ENCODE data around the gene FRMD4A.
"Not testable (repeated sequence)": the region's sequence is repeated elsewhere in the genome, so short reads cannot be mapped to it uniquely, and the experiment has no call there.

The FRMD4A gene

DNA sequence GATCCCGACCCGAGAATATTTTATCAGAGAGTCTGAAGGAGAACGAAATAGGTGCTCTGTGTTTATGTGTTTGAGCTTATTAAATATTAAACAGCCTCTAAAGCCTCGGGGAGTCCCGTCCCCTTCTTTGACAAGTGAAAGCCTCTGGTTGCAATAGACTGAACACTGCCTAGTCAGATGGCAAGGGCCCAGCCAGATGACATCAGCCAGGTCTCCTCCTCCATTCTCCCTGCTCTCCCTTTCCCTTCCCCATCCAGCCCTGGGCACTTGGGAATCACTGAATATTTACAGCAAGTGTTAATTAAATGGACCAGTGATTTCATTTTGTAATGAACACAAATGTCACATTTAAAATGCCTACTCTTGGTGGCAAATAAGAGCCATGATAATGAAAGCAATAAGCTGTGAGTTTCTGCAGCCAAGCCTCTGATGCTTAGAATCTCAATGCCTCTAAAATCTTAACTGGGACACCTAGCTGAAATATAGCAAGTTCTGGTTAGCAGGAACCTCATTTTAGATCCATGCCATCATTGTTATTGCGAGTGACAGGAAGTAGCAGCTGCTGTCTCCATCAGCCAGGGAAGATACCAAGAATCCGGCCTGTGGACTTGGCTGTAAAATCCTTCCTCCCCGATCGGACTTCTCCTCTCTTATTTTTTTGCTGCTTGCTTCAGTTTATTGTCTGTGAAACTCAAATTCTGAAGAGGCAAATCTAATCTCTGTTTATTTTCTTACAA is 541.8 kb downstream of the FRMD4A start:
- DNase-seq (ENCODE audit: low read depth in 2 of 2) = no peak

DNA sequence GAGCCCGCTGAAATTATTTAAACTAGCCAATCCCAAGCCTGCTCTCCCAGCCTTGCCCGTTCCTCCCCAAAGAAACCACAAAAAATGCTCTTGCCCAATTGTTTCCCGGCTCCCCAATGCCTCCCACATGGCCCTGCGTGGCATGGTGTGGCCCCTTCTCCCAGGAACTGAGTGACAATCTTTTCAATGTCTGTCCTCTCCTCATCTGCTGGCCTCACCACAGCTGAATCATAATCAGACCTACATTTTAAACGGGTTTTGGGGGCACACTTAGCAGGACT is 542.5 kb downstream of the FRMD4A start:
- DNase-seq (ENCODE audit: low read depth in 2 of 2) = no peak

DNA sequence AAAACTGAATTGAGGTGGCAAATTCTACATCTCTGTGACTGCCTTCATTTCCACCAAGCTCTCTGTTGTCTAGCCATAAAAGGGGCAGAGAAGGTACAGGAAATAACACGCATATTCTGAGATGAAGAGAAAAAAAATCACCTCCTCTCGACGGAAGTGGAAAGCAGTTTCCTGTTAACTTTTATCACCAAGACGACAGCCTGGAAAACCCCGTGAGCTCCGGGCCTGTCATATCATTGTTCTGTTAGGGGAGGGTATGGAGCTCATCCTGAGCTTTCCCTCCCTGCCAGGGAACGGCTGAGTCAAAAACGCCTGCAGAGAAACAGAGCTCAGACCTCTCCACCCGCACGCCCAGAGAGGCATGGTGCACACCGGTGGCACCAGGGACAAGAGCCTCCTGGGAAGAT is 543.7 kb downstream of the FRMD4A start:
- peak; percentile 50 to 59 for DNase-seq (ENCODE audit: low read depth in 2 of 2)

DNA sequence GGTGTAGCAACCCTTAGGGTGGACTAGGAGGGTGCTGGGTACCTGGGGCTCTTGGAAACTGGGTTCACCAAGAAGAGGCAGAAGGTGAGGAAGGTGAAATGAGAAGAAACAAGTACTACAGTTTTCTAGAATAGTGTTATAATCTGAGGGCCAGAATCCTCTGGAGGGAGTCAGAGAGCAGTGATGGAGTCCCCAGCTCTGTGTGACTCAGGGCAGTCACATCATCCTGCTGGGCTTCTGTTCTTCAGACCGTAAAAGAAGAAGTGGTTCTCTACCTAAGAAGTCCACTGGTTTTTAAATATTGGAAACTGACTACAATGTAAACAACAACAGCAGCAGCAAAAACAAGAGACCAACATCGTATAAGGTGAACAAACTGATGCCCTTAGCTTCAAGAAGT is 546.7 kb downstream of the FRMD4A start:
- no peak for DNase-seq (ENCODE audit: low read depth in 2 of 2)

DNA sequence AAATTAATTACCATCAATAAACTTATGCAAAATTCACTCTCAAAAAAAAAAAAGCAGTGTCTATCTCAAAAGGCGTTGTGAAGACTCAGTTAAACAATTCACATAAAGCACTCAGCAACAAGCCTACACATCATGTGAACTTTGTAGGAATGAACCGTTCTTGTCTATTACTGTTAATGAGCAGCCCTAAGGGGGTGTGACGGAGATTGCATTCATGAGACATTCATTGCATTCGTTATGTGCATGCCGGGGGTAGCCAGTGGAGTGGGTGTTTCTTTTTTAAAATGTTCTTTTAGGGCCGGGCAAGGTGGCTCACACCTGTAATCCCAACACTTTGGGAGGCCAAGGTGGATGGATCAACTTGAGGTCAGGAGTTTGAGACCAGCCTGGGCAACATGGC is 551.0 kb downstream of the FRMD4A start:
- no peak for DNase-seq (ENCODE audit: low read depth in 2 of 2)

DNA sequence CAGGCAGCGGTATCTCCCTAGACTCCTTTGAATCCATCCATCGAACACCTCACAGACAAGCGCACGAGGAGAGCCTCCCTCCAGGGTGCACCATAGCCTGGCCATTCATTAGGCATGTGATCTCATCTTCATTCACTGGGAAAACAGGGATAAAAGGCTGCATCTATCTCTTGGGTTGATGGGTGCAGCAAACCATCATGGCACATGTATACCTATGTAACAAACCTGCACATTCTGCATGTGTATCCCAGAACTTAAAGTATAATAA is 552.1 kb downstream of the FRMD4A start:
- DNase-seq (ENCODE audit: low read depth in 2 of 2) = not testable (repeated sequence)

DNA sequence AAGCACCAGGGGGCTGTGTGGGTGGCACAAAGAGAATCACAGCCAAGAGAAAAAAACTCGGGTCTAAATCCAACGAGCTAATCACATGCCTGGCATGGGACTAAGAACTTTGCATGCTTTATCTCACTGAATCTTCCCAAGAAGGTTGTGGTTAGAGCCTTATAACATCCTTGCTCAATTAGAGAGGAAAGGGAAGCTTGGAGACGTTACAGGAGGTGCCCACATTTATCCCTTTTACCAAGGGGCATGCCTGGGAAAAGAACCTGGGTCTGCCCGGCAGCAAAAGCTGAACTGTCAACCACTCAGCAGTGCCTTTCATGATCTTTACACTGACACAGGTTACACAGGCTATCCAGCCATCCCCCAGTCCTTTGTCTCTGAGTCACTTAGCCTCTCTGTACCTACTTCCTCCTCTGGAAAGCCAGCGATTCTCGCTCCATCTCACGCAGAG is 553.8 kb downstream of the FRMD4A start:
- no peak for DNase-seq (ENCODE audit: low read depth in 2 of 2)

DNA sequence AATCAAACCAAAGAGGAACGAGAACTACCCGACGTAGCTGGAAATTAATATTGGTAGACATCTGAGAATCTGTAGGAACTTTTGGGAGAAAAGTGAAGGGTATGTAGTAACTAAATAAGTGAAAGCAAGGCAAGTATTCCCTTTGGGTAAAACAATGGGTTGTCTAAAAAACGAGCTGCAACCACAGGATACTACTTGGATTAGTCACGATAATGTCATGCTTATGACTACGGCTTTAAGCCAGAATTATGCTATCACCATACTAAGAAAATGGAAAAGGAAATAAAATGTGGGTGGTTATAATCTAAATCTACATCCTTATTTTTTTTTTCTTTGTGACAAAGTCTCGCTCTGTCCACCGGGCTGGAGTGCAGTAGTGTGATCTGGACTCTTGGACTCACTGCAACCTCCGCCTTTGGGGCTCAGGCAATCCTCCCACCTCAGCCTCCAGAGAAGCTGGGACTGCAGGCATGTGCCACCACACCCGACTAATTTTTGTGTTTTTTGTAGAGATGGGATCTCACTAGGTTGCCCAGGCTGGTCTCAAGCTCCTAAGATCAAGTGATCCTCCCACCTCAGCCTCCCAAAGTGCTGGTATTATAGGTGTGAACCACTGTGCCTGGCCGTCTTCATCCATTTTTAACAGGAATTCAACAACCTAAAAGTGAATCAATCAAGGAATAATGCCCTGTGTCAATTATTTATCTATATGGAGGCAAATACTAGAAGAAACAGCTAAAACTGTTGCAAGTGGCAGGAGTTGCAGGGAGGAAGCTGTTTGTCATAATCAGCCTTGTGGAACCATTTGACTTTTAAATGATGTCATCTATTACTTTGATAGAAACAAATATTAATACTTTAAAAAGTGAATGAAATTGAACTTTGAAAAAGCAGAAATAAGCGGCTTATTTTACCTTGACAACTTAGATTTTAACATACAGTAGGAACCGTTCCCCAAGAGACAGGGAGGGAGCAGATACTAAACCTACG is 554.6 kb downstream of the FRMD4A start:
- DNase-seq (ENCODE audit: low read depth in 2 of 2) = no peak

DNA sequence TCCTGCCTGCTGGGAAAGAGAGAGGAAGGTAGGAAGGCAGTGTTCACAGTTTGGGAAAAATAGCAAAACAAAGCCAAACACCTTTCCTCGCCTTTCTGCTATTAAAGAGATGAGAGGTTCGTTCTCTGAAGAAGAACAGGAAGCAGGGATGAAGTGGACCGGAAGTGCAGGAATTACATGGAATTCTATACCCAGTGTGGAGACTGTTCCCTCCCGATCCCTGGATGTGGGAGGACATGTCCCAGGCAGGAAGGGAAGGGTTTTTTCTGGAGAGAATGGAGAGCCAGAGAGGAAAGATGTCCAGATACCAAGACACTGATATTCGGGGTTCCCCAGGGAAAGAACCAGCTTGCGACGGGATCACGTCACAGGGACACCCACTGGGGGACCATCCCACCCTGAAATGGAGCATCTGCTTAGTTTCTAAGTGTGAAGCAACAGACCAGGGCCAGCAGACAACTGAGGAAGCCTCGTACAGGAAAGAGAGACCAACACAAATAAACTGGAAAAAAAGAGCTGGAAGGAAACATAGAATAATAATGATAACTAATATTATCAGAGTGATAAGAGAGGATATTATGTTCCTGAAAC is 556.3 kb downstream of the FRMD4A start:
- DNase-seq (ENCODE audit: low read depth in 2 of 2) = no peak

DNA sequence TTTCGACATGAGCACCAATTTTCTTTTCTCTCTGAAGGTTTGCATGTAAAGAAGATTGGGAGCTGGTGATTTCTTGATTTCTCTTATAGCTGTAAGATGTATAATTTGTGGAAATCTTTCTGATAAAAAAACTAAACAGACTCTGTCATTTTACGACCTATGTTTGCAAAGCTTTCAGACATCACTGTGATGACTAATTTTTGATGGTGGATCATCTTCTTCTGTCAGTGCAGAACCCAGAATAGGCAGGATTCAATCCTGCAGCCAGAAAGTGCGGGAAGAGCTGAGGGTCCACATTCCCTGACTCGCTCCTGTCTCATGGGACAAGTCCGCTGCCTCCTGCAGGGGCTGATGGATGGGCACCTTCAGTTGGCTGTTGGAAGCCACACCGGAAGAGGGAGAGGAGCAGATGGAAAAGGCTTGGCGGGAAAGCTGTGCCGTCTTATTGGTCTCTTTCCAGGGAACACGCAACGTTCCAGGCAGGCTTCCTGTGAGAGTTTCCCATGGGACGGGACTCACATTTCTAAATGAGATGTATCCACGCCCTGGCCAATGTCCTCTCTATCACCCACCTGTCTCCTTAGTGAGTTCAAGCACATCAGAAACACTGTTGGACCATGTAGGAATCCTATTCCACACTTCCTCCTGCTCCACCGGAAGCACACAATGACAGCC is 557.1 kb downstream of the FRMD4A start:
- no peak for DNase-seq (ENCODE audit: low read depth in 2 of 2)

DNA sequence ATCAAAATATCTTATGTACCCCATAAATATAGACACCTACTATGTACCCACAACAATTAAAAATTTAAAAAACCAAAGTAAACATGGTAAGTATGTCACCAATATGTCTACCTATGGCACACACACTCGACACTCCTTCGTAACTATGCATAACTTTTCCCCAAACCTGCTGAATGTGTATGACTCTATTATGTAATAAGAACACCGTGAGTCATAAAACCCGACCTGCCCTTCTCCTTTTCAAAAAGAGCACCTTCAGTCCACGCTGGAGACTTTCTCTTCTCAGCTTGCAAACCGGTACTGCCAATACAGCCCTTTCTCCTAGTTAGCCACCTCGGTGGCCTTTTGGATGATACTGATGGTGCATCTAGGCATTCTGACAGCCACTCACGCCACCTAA is 557.7 kb downstream of the FRMD4A start:
- DNase-seq (ENCODE audit: low read depth in 2 of 2) = no peak

DNA sequence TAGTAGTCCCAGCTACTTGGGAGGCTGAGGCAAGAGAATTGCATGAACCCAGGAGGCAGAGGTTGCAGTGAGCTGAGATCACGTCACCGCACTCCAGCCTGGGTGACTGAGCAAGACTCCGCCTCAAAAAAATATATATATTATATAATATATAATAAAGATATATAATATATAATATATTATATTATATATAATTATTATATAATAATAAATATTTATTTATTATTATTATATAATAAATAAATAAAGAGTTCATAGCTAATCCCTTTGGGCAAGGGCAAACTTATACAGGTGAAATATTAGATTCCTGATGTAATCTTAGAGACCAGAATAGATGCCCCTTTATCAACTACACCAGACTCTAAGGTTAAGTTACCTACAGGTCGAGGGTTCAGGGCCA is 558.7 kb downstream of the FRMD4A start:
- no peak for DNase-seq (ENCODE audit: low read depth in 2 of 2)

DNA sequence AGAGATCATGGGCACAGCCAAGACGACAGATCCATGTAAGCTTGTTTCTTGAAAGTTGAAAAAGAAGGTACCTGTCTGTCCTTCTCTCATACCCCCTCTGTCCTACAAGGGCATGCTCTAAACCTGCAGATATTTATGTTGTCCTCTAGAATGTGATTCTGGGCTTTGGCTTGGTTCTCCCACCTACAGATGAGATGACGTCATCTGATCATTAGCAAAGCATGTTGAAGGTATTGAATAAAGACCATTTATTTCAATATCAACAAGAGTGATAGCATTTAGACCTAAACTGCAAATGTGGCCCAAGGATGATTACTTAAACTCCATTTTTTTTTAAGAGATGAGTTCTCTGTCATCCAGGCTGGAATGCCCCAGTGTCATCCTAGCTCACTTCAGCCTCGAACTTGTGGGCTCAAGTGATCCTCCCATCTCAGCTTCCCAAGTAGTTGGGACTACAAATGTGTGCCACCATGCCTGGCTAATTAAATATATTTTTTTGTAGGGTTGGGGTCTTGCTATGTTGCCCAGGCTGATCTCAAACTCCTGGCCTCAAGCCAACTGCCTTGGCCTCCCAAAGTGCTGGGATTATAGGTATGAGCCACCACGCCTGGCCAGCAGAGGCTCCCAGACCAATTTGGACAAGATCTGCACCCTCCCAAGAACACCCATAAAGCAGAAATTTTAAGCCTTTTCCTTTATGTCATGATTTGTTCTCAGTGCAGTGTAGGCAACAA is 559.8 kb downstream of the FRMD4A start:
- no peak for DNase-seq (ENCODE audit: low read depth in 2 of 2)

DNA sequence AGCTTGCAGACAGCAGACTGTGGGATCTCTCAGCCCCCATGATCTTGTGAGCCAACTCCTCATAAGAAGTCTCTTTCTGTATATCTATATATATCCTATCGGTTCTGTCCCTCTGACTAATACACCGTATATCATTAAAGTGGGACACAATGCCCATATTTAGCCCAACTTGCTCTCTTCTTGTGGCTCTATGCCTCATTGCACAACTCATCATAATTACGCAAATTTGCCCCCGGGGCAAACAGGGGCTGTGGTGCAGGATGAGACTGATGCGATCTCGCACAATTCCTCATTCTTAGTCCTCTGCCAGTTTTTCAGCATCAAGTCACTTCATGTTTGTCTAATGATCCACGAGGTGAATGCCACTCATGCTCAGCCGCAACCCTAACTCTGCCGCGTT is 560.8 kb downstream of the FRMD4A start:
- DNase-seq (ENCODE audit: low read depth in 2 of 2) = no peak

DNA sequence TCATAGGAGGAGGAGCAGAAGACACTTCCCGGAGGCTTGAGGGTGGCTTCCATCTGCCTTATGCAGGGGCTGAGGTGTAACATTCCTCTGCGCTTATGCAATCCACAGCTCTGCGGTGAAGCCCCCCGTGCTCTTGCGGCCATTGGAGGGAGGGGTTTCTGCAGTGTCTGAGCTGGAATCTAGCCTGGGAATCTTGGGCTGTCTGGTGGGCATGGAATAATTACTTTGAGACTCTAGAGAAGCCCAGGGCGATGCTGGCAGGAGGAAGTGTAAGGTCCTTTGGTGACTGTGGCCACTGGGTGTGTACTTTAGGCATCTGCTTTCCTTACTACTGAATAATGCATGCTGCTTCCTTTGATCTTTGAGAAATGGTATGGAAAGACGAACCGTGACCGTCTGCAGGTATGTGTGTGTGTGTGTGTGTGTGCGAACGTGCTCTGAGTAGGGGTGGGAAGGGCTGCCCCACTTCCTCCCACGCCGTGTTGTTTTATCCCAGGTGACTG is 563.0 kb downstream of the FRMD4A start:
- no peak for DNase-seq (ENCODE audit: low read depth in 2 of 2)

DNA sequence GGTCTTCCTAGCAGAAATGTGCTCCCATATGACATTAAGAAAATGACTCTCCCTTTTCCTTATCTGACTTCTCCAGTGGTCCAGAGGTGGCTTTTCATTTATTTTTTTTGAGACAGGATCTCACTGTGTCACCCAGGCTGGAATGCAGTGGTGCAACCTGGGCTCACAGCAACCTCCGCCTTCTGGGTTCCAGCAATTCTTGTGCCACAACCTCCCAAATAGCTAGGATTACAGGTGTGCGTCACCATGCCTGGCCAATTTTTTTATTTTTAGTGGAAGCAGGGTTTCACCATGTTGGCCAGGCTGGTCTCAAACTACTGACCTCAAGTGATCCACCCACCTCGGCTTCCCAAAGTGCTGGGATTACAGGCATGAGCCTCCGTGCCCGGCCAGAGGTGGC is 563.6 kb downstream of the FRMD4A start:
- not testable (repeated sequence) for DNase-seq (ENCODE audit: low read depth in 2 of 2)

DNA sequence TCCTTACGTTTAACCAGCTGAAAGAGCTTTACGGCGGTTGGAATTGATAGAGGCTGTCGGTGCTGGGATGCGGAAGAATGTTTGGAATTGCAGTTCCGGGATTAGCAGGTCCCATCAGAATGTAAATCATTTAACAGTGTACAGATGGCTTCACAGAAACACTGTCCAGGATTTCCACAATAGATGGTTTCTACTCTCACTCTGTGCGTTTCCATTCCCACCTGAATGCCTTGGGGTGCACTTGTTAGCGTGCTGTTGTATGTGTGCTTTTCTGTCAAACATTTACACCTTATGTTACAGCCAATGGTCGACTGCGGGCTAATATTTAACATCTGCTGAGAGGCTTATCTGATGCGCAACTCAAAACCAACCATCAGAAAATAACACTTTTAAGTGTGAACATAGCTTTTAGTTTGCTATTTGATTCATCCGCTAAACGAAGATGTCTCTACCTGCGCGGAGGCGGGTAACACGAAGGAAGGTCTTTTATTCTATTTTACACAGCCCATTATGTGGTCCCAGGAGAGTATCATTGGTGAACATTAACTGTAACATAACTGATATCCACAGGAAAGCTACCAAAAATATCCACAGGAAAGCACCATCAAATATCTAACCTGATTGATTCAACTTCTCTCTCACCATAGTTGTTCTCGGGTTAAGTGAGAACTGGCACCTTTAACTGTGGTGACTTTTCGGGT is 564.9 kb downstream of the FRMD4A start:
- no peak for DNase-seq (ENCODE audit: low read depth in 2 of 2)

DNA sequence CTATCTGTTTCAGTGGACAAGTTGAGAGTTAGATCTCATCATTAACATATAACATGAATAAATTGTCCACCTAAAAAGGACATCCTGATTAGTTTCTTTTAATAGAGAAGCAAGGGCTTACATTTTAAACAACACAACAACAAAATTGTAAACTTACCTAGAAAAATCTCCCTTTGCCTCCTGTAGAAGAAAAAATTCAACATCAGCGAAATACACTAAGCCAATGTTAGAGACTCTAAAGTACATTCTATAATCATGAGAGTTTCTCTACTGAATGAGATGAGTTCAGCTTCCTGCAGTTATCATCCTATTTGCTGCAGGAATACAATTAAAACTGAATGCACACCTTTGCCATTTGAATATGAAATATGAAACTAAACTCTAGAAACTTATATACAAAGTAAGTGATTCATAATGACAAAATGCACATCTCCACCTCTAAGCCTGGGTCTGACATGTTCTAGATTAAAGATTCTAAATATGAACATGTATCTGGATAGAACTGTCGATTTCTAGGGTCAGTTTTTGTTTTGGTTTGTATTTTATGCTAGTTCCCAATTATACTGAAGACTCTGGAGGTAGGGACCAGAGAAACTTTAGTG is 569.1 kb downstream of the FRMD4A start:
- DNase-seq (ENCODE audit: low read depth in 2 of 2) = no peak

DNA sequence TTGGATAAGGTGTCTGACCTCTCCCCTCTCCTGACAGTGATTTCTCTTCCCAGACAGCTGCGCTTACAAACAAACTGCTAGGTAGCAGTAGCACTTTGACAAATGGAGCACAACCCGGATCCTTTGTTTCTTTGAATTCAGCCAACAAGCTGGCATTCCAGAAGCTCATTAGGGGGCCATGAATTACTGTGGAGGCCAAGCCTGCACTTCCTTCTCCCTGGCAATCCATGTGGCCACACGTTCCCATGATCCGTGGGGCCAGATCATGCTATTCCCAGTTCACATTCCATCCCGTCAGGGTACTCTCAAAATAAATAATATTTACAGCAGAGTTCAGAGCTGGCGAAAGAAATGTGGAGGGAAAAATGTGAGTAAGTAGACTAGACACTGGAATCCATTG is 571.6 kb downstream of the FRMD4A start:
- DNase-seq (ENCODE audit: low read depth in 2 of 2) = no peak

DNA sequence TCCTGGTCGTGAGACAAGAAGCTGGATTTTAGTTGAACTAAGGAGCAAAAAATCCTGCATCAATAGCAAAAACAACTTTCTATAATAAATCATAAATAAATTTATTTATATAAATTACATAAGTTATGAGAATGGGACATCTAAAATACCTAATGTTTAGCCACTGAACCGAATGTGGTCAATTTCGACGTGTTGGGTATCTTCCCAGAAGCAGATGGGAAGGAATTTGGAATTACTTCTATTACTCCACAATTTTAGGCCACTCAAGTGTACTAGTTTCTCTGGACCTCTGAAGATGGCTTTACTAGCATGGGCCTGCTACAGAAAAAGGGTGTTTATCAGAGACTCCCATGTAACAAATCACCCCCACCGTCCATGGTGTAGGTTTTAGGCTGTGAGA is 572.0 kb downstream of the FRMD4A start:
- DNase-seq (ENCODE audit: low read depth in 2 of 2) = no peak

DNA sequence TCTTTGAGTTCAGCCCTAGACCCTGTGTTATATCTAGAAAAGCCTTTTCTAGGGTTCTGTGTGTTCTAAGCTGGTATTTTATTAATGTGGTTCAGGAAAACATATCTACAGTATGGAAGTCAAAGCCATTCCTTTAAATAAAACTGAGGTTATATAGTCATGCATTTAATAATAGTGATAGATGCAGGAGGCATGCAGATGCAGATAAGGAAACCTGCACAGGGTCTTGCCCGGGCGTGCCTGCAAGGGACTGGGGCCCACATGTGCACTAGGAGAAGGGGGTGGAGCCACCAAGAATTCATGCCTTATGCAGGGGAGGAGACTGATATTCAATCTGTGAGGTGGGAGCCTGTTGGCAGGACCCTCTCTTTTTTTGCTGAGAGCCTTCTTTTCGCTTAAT is 572.4 kb downstream of the FRMD4A start:
- DNase-seq (ENCODE audit: low read depth in 2 of 2) = no peak
